IMR-90 (cell line): ENCODE measurements around the gene HSPA12A. TPM values are rescaled to one million over a fixed set of nuclear protein-coding genes. Genes with fewer than 3 reads are reported as not detected.

ENCODE experiments used
- ATAC-seq: fragments of 200-7000 bp; cut with Tn5 transposase; 2 replicates; pipeline ENCODE4 v1.9.1; 2020; ENCODE audit warnings: low read depth, mild to moderate bottlenecking, moderate library complexity
- BruUV-seq: library from RNA; stranded (reverse); fragments of 400-500 nt; replicated peaks from 2 replicates; lab custom pipeline; 2021; lab: Mats Ljungman, UMichigan
- CTCF ChIA-PET: fragments of 300-600 bp; formaldehyde crosslinking; extraction: SDS; loops from one replicate; lab custom pipeline; 2021; ENCODE audit warnings: antibody characterized with exemption; lab: Yijun Ruan, JAX
- POLR2A ChIA-PET: fragments of 300-600 bp; sonication (Branson Sonifier 250); formaldehyde crosslinking; loops from one replicate; lab custom pipeline; 2022; ENCODE audit warnings: antibody characterized with exemption; ENCODE audit not compliant: unreplicated experiment; lab: Charles Lee
- DNase-seq: peaks from one replicate; pipeline ENCODE4 v3.0.0; 2013
- H2AFZ ChIP-seq: replicated peaks from 2 replicates; pipeline ENCODE3; 2013; ENCODE audit warnings: low read length, mild to moderate bottlenecking; ENCODE audit not compliant: poor library complexity
- H2AK5ac ChIP-seq: 2 replicates; pipeline ENCODE4 v1.6.1; 2013; ENCODE audit warnings: low read depth, low read length, inconsistent platforms
- H2AK9ac ChIP-seq: replicated peaks from 2 replicates; pipeline ENCODE3; 2013; ENCODE audit warnings: mild to moderate bottlenecking, low read depth, low read length, moderate library complexity; ENCODE audit not compliant: poor library complexity
- H2BK120ac ChIP-seq: 2 replicates; pipeline ENCODE4 v1.6.1; 2013; ENCODE audit warnings: low read depth, low read length, inconsistent platforms
- H2BK15ac ChIP-seq: 3 replicates; pipeline ENCODE4 v1.6.1; 2013; ENCODE audit warnings: low read depth, low read length, inconsistent platforms
- H2BK20ac ChIP-seq: 2 replicates; pipeline ENCODE4 v1.6.1; 2013; ENCODE audit warnings: low read depth, mild to moderate bottlenecking, inconsistent platforms, low read length, moderate library complexity
- H2BK5ac ChIP-seq: 2 replicates; pipeline ENCODE4 v1.6.1; 2013; ENCODE audit warnings: mild to moderate bottlenecking, low read depth, low read length, inconsistent platforms; ENCODE audit not compliant: poor library complexity, severe bottlenecking
- H3K14ac ChIP-seq: replicated peaks from 2 replicates; pipeline ENCODE4 v1.6.1; 2013; ENCODE audit warnings: low read depth, low read length, inconsistent platforms
- H3K18ac ChIP-seq: 2 replicates; pipeline ENCODE4 v1.6.1; 2013; ENCODE audit warnings: low read depth, low read length, control low read depth
- H3K23ac ChIP-seq: 2 replicates; pipeline ENCODE4 v1.6.1; 2013; ENCODE audit warnings: low read depth, low read length, inconsistent platforms
- H3K27ac ChIP-seq: 2 replicates; pipeline ENCODE4 v1.5.1; 2013; ENCODE audit warnings: mild to moderate bottlenecking, control low read depth, low read length; ENCODE audit not compliant: insufficient read depth
- H3K27me3 ChIP-seq: 2 replicates; pipeline ENCODE4 v1.6.1; 2013; ENCODE audit warnings: low read length; ENCODE audit not compliant: control insufficient read depth, insufficient read depth
- H3K36me3 ChIP-seq: 2 replicates; pipeline ENCODE4 v1.6.1; 2013; ENCODE audit warnings: low read length, mixed read lengths; ENCODE audit not compliant: control insufficient read depth, insufficient read depth
- H3K4ac ChIP-seq: 2 replicates; pipeline ENCODE4 v1.6.1; 2013; ENCODE audit warnings: low read depth, low read length, inconsistent platforms
- H3K4me1 ChIP-seq: 2 replicates; pipeline ENCODE4 v1.6.1; 2013; ENCODE audit warnings: low read length, mixed read lengths; ENCODE audit not compliant: control insufficient read depth, insufficient read depth
- H3K4me2 ChIP-seq: 2 replicates; pipeline ENCODE4 v1.6.1; 2013; ENCODE audit warnings: low read depth, mild to moderate bottlenecking, control low read depth, low read length, moderate library complexity
- H3K4me3 ChIP-seq: 2 replicates; pipeline ENCODE4 v1.5.1; 2013; ENCODE audit warnings: low read depth, mild to moderate bottlenecking, control low read depth, low read length, moderate library complexity; ENCODE audit not compliant: insufficient read depth
- H3K56ac ChIP-seq: 2 replicates; pipeline ENCODE4 v1.6.1; 2013; ENCODE audit warnings: low read length, inconsistent platforms; ENCODE audit not compliant: insufficient read depth; ENCODE audit errors: extremely low read depth
- H3K79me1 ChIP-seq, 2 experiments: 2 replicates each; pipeline ENCODE4 v1.6.1; 2013; ENCODE audit warnings: low read length in 2 of 2, inconsistent platforms in 1 of 2, low read depth in 1 of 2
- H3K9ac ChIP-seq: 2 replicates; pipeline ENCODE4 v1.6.1; 2013; ENCODE audit warnings: low read depth, low read length, control low read depth
- H3K9me1 ChIP-seq: 2 replicates; pipeline ENCODE4 v1.6.1; 2013; ENCODE audit warnings: low read length, inconsistent platforms; ENCODE audit not compliant: insufficient read depth
- H3K9me3 ChIP-seq: 2 replicates; pipeline ENCODE4 v1.6.1; 2013; ENCODE audit warnings: low read length; ENCODE audit not compliant: control insufficient read depth, insufficient read depth
- H4K20me1 ChIP-seq: 2 replicates; pipeline ENCODE4 v1.6.1; 2013; ENCODE audit warnings: low read length, inconsistent platforms; ENCODE audit not compliant: insufficient read depth
- H4K5ac ChIP-seq: 2 replicates; pipeline ENCODE4 v1.6.1; 2013; ENCODE audit warnings: mild to moderate bottlenecking, low read depth, low read length, control low read depth
- H4K8ac ChIP-seq, 2 experiments: 2 replicates each; pipeline ENCODE4 v1.6.1; 2013; ENCODE audit warnings: low read depth in 2 of 2, low read length in 2 of 2, control low read depth in 1 of 2, inconsistent platforms in 1 of 2
- H4K91ac ChIP-seq: 2 replicates; pipeline ENCODE4 v1.6.1; 2013; ENCODE audit warnings: low read depth, low read length, inconsistent platforms; ENCODE audit not compliant: insufficient read depth
- BHLHE40 ChIP-seq: fragments of 150-350 bp; IDR thresholded peaks from 2 replicates; pipeline ENCODE4 v1.6.1; 2016; ENCODE audit warnings: mild to moderate bottlenecking, low read depth, low read length
- CEBPB ChIP-seq: IDR thresholded peaks from 2 replicates; pipeline ENCODE4 v1.6.1; 2012; ENCODE audit warnings: low read depth, low read length, improper control_type of control experiment
- CHD1 ChIP-seq: IDR thresholded peaks from 2 replicates; pipeline ENCODE4 v1.6.1; 2012; ENCODE audit warnings: low read depth, low read length, improper control_type of control experiment
- CTCF ChIP-seq: conservative IDR thresholded peaks from 2 replicates; pipeline ENCODE4 v1.5.1; 2012; ENCODE audit warnings: mild to moderate bottlenecking, low read depth, low read length, improper control_type of control experiment
- FOS ChIP-seq: fragments of 150-350 bp; IDR thresholded peaks from 2 replicates; pipeline ENCODE4 v1.6.1; 2016; ENCODE audit warnings: low read depth, low read length
- MAFK ChIP-seq: IDR thresholded peaks from 2 replicates; pipeline ENCODE4 v1.6.1; 2012; ENCODE audit warnings: low read depth, low read length, improper control_type of control experiment
- MAZ ChIP-seq: IDR thresholded peaks from 2 replicates; pipeline ENCODE4 v1.6.1; 2012; ENCODE audit warnings: low read depth, mild to moderate bottlenecking, low read length, improper control_type of control experiment, moderate library complexity, borderline replicate concordance
- MXI1 ChIP-seq: IDR thresholded peaks from 2 replicates; pipeline ENCODE4 v1.6.1; 2012; ENCODE audit warnings: low read depth, mild to moderate bottlenecking, low read length, moderate library complexity, borderline replicate concordance
- NFE2L2 ChIP-seq: fragments of 150-350 bp; IDR thresholded peaks from 2 replicates; pipeline ENCODE4 v1.6.1; 2016; ENCODE audit warnings: low read depth, mild to moderate bottlenecking, low read length
- POLR2A ChIP-seq: IDR thresholded peaks from 2 replicates; pipeline ENCODE4 v1.6.1; 2012; ENCODE audit warnings: mild to moderate bottlenecking, low read depth, low read length
- RAD21 ChIP-seq: IDR thresholded peaks from 2 replicates; pipeline ENCODE4 v1.6.1; 2012; ENCODE audit warnings: low read length, improper control_type of control experiment
- RCOR1 ChIP-seq: IDR thresholded peaks from 2 replicates; pipeline ENCODE4 v1.6.1; 2012; ENCODE audit warnings: mild to moderate bottlenecking, low read length, improper control_type of control experiment; ENCODE audit not compliant: insufficient replicate concordance
- RFX5 ChIP-seq: IDR thresholded peaks from 2 replicates; pipeline ENCODE4 v1.8.0; 2012; ENCODE audit warnings: low read depth, mild to moderate bottlenecking, low read length, moderate library complexity
- SMC3 ChIP-seq: fragments of 150-350 bp; IDR thresholded peaks from 2 replicates; pipeline ENCODE4 v1.6.1; 2016; ENCODE audit warnings: low read depth, mild to moderate bottlenecking, antibody characterized with exemption, low read length, moderate library complexity
- WGBS, 2 experiments: methylation state at CpG; one replicate each; pipeline versions ENCODE4 v1.1.5 to v1.1.7; 2013; ENCODE audit warnings: missing lambda C conversion rate in 2 of 2; ENCODE audit not compliant: insufficient read length in 1 of 2; ENCODE audit errors: extremely low coverage in 2 of 2; 5-methylcytosine and 5-hydroxymethylcytosine counted together
- dilution Hi-C: fragments of 300-500 bp; cut with HindIII; formaldehyde crosslinking; loops from one replicate; pipeline ENCODE4 v1.14.3; 2018; ENCODE audit warnings: low sequenced_read_pairs; ENCODE audit not compliant: unreplicated experiment
- in situ Hi-C: fragments of 300-500 bp; cut with MboI; formaldehyde crosslinking; loops from 3 replicates; pipeline ENCODE4 v1.14.3; 2019; ENCODE audit warnings: low sequenced_read_pairs, inconsistent platforms, mixed read lengths
- intact Hi-C: fragments of 100-400 bp; cut with micrococcal nuclease; formaldehyde crosslinking; loops from 2 replicates; pipeline ENCODE4 v1.10.0; 2022
- polyA plus RNA-seq, 3 experiments: library from polyadenylated mRNA; depleted of rRNA; stranded (reverse); fragments of >200 nt; gene quantifications; 2 replicates each; pipeline ENCODE4 v1.2.3, GENCODE V29; 2012; ENCODE audit warnings: low replicate concordance in 1 of 3
- total RNA-seq: library from RNA; depleted of rRNA; stranded (reverse); fragments of >200 nt; gene quantifications from 2 replicates; pipeline ENCODE4 v1.2.3, GENCODE V29; 2012
- TF ChIP-seq, protein P1 (sequence below): fragments of 150-350 bp; IDR thresholded peaks from 2 replicates; pipeline ENCODE4 v1.6.1; 2017; ENCODE audit warnings: mild to moderate bottlenecking, antibody characterized with exemption, low read length, low read depth
- TF ChIP-seq, protein P2 (sequence below): fragments of 150-350 bp; IDR thresholded peaks from 2 replicates; pipeline ENCODE4 v1.6.1; 2016; ENCODE audit warnings: low read depth, mild to moderate bottlenecking, low read length, moderate library complexity, borderline replicate concordance

The HSPA12A gene
- total and polyA plus RNA-seq, 2 of the 4 experiments (the other 2 are of a cell fraction), result 16.1 to 16.7 TPM

DNA sequence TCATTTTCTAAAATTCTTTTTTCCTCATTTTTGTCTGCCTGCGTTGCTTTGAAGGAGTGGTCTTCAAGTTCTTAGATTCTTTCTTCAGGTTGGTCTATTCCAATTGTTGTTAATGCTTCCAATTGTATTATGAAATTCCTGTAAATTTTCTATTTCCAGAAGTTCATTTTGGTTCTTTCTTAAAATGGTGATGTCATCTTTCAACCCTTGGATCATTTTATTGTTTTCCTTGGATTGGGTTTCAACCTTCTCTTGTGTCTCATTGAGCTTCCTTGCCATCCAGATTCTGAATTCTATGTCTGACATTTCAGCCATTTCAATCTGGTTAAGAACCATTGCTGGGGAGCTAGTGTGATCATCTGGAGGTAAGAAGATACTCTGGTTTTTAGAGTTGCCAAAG is 88.5 kb downstream of the HSPA12A start:
- Histone ChIP-seq H3K18ac (no peak overlapping the region), H3K36me3 (no peaks in the 10 kb centered on the region), H3K9me1 (no peaks in the 10 kb centered on the region), H4K91ac (no peak overlapping the region), H2AFZ (no peak overlapping the region), H3K27ac (no peak overlapping the region), H3K9ac (no peak overlapping the region), H3K4me1 (no peaks in the 10 kb centered on the region), H2BK5ac (no peak overlapping the region), H4K5ac (no peak overlapping the region), H3K4me2 (no peak overlapping the region), H2BK120ac (no peak overlapping the region), H3K79me1 (no peaks in the 10 kb centered on the region), H3K4ac (no peak overlapping the region), H2AK9ac (no peak overlapping the region), H2BK15ac (no peak overlapping the region), H3K14ac (no peak overlapping the region), H4K20me1 (no peaks in the 10 kb centered on the region), H3K23ac (no peak overlapping the region), H2AK5ac (no peak overlapping the region), H2BK20ac (no peak overlapping the region), H4K8ac (no peak overlapping the region), H3K27me3 (peaks cover 2% of the 10 kb centered on the region; the same call in 1 of the 2 replicates), H3K56ac (no peak overlapping the region), H3K4me3 (no peak overlapping the region), H3K9me3 (no peaks in the 10 kb centered on the region)
- ChIA-PET POLR2A (no interaction called here), CTCF (no interaction called here)
- BruUV-seq, result no TSS peak
- DNase-seq (no peak), ATAC-seq (no peak)
- WGBS, 2 experiments, result no CpG with 5 or more reads among the region's 1 CpG
- TF ChIP-seq, protein P1, sequence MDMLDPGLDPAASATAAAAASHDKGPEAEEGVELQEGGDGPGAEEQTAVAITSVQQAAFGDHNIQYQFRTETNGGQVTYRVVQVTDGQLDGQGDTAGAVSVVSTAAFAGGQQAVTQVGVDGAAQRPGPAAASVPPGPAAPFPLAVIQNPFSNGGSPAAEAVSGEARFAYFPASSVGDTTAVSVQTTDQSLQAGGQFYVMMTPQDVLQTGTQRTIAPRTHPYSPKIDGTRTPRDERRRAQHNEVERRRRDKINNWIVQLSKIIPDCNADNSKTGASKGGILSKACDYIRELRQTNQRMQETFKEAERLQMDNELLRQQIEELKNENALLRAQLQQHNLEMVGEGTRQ, result no peak
- TF ChIP-seq FOS (no peak), BHLHE40 (no peak), MAZ (no peak), RAD21 (no peak), CEBPB (no peak), CHD1 (no peak), SMC3 (no peak), MXI1 (no peak), CTCF (no peak), NFE2L2 (no peak), MAFK (no peak), RFX5 (no peak), POLR2A (no peak), RCOR1 (no peak)
- TF ChIP-seq, protein P2, sequence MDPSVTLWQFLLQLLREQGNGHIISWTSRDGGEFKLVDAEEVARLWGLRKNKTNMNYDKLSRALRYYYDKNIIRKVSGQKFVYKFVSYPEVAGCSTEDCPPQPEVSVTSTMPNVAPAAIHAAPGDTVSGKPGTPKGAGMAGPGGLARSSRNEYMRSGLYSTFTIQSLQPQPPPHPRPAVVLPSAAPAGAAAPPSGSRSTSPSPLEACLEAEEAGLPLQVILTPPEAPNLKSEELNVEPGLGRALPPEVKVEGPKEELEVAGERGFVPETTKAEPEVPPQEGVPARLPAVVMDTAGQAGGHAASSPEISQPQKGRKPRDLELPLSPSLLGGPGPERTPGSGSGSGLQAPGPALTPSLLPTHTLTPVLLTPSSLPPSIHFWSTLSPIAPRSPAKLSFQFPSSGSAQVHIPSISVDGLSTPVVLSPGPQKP, result no peak
- intact Hi-C loops (no loop called here), dilution Hi-C loops (no loop called here), in situ Hi-C loops (no loop called here)
